HG03060 (cell line): ENCODE data around the gene URB1.
A peak's percentile ranks its signal among the peaks of the same experiment; 100 is the strongest.
"Not testable (repeated sequence)": the region's sequence is repeated elsewhere in the genome, so short reads cannot be mapped to it uniquely, and the experiment has no call there.

Experiments
- ATAC-seq: cut with Tn5 transposase; IDR thresholded peaks from one replicate; pipeline ENCODE4 v1.9.1; 2021; ENCODE audit warnings: low read depth, moderate number of reproducible peaks; ENCODE audit not compliant: unreplicated experiment

URB1 gene

GRCh38 chr21:32413015-32413504 is 20.2 kb upstream of the URB1 start:
- no peak for ATAC-seq

- ATAC-seq = no peak
Observed at GRCh38 chr21:32412162-32413014, 19.6 kb upstream of the URB1 start, which contains the start of gene EVA1C. Gene EVA1C (plus strand): TSS chr21:32412706. CDS start chr21:32412854, 148 bp downstream.

GRCh38 chr21:32411350-32412161 is 18.7 kb upstream of the URB1 start:
- ATAC-seq = no peak

- no peak for ATAC-seq
Observed at GRCh38 chr21:32410916-32411315, 18.1 kb upstream of the URB1 start.

- ATAC-seq = no peak
Observed at GRCh38 chr21:32410291-32410690, 17.5 kb upstream of the URB1 start.

- ATAC-seq = no peak
Observed at GRCh38 chr21:32406405-32406804, 13.6 kb upstream of the URB1 start.

- ATAC-seq = no peak
Observed at GRCh38 chr21:32403201-32403777, 10.5 kb upstream of the URB1 start.

- ATAC-seq = no peak
Observed at GRCh38 chr21:32393677-32394001, 827 bp upstream of the URB1 start.

GRCh38 chr21:32392299-32392879 is 423 bp downstream of the URB1 start:
- ATAC-seq = peak; percentile 17

GRCh38 chr21:32391755-32392154 is 1.1 kb downstream of the URB1 start:
- ATAC-seq = no peak

- not testable (repeated sequence) for ATAC-seq
Observed at GRCh38 chr21:32390537-32391224, 2.1 kb downstream of the URB1 start.

GRCh38 chr21:32389337-32390015 is 3.3 kb downstream of the URB1 start:
- ATAC-seq = no peak

GRCh38 chr21:32388306-32388705 is 4.5 kb downstream of the URB1 start:
- no peak for ATAC-seq

- ATAC-seq = no peak
Observed at GRCh38 chr21:32387151-32387550, 5.7 kb downstream of the URB1 start.

GRCh38 chr21:32386195-32386870 is 6.5 kb downstream of the URB1 start:
- ATAC-seq = no peak

GRCh38 chr21:32383812-32384211 is 9.0 kb downstream of the URB1 start:
- ATAC-seq = no peak

- no peak for ATAC-seq
Observed at GRCh38 chr21:32382108-32382644, 10.6 kb downstream of the URB1 start.

- ATAC-seq = no peak
Observed at GRCh38 chr21:32381571-32381970, 11.2 kb downstream of the URB1 start.

- ATAC-seq = no peak
Observed at GRCh38 chr21:32380940-32381339, 11.9 kb downstream of the URB1 start.
